Natural killer cell (primary cell): Measurements from ENCODE around the gene ALDH9A1. TPM values are rescaled to one million over a fixed set of nuclear protein-coding genes. Genes with fewer than 3 reads are reported as not detected.
"Not testable (repeated sequence)": the region's sequence is repeated elsewhere in the genome, so short reads cannot be mapped to it uniquely, and the experiment has no call there.

ENCODE experiments used
- ATAC-seq, 3 donors: fragments of 150-1000 bp in 2 of 3; fragments of 200-7000 bp in 1 of 3; cut with Tn5 transposase; 1 replicate in 1 of 3; 2 replicates in 2 of 3; pipeline ENCODE4 v1.10.0; 2021; ENCODE audit warnings: mild to moderate bottlenecking in 2 of 3, moderate library complexity in 2 of 3
- DNase-seq, 2 donors: peaks; one replicate each; pipeline versions ENCODE4 v3.0.0 to v3.0.0-alpha.2; 2013 to 2021; ENCODE audit warnings: mixed read lengths in 1 of 2
- H3K27ac ChIP-seq: one replicate; pipeline ENCODE4 v1.5.1; 2013; ENCODE audit warnings: mild to moderate bottlenecking, low read length
- H3K27me3 ChIP-seq: one replicate; pipeline ENCODE4 v1.6.1; 2013; ENCODE audit warnings: low read length; ENCODE audit not compliant: control insufficient read depth, insufficient read depth
- H3K36me3 ChIP-seq: one replicate; pipeline ENCODE4 v1.6.1; 2013; ENCODE audit warnings: low read length; ENCODE audit not compliant: control insufficient read depth, insufficient read depth
- H3K4me1 ChIP-seq: one replicate; pipeline ENCODE4 v1.6.1; 2013; ENCODE audit warnings: low read length; ENCODE audit not compliant: control insufficient read depth, insufficient read depth
- H3K4me3 ChIP-seq: one replicate; pipeline ENCODE4 v1.5.1; 2013; ENCODE audit warnings: low read length
- H3K9me3 ChIP-seq: one replicate; pipeline ENCODE4 v1.6.1; 2013; ENCODE audit warnings: low read length; ENCODE audit not compliant: control insufficient read depth, insufficient read depth
- H3K27ac Mint-ChIP-seq, 2 donors: one replicate each; pipeline ENCODE4 v1.8.0; 2022; ENCODE audit warnings: mild to moderate bottlenecking in 2 of 2, mixed read lengths in 2 of 2, moderate library complexity in 1 of 2
- H3K27me3 Mint-ChIP-seq, 2 donors: one replicate each; pipeline ENCODE4 v1.8.0; 2022; ENCODE audit warnings: low read depth in 2 of 2, mixed read lengths in 2 of 2
- H3K36me3 Mint-ChIP-seq: one replicate; pipeline ENCODE4 v1.8.0; 2022; ENCODE audit warnings: mixed read lengths
- H3K4me1 Mint-ChIP-seq, 2 donors: one replicate each; pipeline ENCODE4 v1.8.0; 2022; ENCODE audit warnings: mixed read lengths in 2 of 2
- H3K4me3 Mint-ChIP-seq: one replicate; pipeline ENCODE4 v1.8.0; 2022; ENCODE audit warnings: mild to moderate bottlenecking, moderate library complexity, mixed read lengths
- H3K9me3 Mint-ChIP-seq, 2 donors: one replicate each; pipeline ENCODE4 v1.8.0; 2022; ENCODE audit warnings: mixed read lengths in 2 of 2
- WGBS: methylation state at CpG from one replicate; pipeline ENCODE4 v1.1.7; 2013; ENCODE audit warnings: missing lambda C conversion rate; ENCODE audit not compliant: insufficient coverage; 5-methylcytosine and 5-hydroxymethylcytosine counted together
- intact Hi-C: fragments of 100-400 bp; cut with micrococcal nuclease; formaldehyde crosslinking; loops from one replicate; pipeline ENCODE4 v1.14.2; 2022
- total RNA-seq, 4 donors: library from RNA; stranded (reverse); fragments of 120-200 nt in 1 of 4; gene quantifications; one replicate each; pipeline versions ENCODE4 v1.2.3 to v1.2.4, GENCODE V29; 2013 to 2022
- TF ChIP-seq, protein P1 (sequence below): fragments of 200-600 bp; IDR thresholded peaks from one replicate; pipeline ENCODE4 v1.8.0; 2022; ENCODE audit warnings: antibody characterized with exemption

The ALDH9A1 gene
- 10 to 100 TPM; 38.0 to 57.1 (median 50.3) TPM for total RNA-seq
- total RNA-seq (2013), result 60.1 TPM

DNA sequence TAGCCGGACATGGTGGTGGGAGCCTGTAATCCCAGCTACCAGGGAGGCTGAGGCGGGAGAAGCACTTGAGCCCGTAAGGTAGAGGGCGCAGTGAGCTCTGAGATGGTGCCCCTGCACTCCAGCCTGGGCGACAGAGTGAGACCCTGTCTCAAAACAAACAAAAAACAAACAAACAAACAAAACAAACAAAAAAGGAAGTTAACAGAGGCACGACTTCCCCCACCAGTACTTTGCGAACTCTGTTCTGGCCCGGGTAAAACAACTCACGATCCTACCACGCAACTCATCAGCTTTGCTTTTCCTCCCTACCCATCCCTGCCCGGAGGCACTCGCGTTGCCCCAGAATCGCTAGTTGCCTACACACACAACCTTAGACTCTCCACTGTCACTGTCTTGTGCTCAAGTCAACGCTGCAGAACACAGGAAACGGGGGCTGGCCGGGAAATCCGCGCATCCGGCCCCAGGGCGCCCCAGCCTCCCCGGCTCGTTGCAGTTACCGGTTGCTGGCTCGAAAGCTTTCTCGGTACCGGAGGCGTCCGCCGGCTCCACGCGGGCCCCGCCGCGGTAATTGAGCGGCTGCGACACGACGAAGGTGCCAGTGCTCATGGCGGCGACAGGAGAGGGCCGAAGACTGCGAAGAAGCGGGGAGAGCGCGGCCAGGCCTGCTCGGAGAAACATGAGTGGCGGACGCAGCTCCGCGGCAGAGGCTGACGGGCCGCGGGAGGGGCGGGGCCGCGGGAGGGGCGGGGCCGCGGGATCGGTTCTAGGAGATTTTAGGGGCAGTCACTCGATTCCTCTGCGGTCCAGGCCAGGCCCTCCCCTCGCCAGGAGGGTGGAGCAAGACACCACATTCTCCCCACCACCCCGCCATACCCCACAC, at the start of gene ALDH9A1:
TSS of gene ALDH9A1 (minus strand) at position 682 of the 880 bp plus-strand sequence. CDS start at position 678, 4 bp downstream.
- TF ChIP-seq, protein P1, sequence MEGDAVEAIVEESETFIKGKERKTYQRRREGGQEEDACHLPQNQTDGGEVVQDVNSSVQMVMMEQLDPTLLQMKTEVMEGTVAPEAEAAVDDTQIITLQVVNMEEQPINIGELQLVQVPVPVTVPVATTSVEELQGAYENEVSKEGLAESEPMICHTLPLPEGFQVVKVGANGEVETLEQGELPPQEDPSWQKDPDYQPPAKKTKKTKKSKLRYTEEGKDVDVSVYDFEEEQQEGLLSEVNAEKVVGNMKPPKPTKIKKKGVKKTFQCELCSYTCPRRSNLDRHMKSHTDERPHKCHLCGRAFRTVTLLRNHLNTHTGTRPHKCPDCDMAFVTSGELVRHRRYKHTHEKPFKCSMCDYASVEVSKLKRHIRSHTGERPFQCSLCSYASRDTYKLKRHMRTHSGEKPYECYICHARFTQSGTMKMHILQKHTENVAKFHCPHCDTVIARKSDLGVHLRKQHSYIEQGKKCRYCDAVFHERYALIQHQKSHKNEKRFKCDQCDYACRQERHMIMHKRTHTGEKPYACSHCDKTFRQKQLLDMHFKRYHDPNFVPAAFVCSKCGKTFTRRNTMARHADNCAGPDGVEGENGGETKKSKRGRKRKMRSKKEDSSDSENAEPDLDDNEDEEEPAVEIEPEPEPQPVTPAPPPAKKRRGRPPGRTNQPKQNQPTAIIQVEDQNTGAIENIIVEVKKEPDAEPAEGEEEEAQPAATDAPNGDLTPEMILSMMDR, result no peak
- peak within 1 kb of the TSS; percentile 70 for H3K4me3 ChIP-seq
- H3K9me3 Mint-ChIP-seq, result no peaks in the 10 kb centered on the region
- H3K27me3 ChIP-seq, result no peaks in the 10 kb centered on the region
- no peaks in the 10 kb centered on the region for H3K36me3 Mint-ChIP-seq
- H3K27ac Mint-ChIP-seq, result peak within 1 kb of the TSS; percentile 97 to 100
- no peaks in the 10 kb centered on the region for H3K9me3 ChIP-seq
- peak within 1 kb of the TSS; percentile 84 for H3K27ac ChIP-seq
- no peaks in the 10 kb centered on the region for H3K27me3 Mint-ChIP-seq
- peaks cover 10% of the 10 kb centered on the region for H3K4me1 ChIP-seq
- peak; percentile 88 to 95 (median 90) for ATAC-seq
- DNase-seq, result peak; percentile 81 to 87
- intact Hi-C loops, result loop anchor here (1.0 to 5.0 kb wide), 4 partner anchors 67 to 214 kb away; partner anchors contain the start of genes MGST3 and TMCO1
- WGBS, result under 1% methylated on average over 65 of the region's 65 CpGs
- no peaks in the 10 kb centered on the region for H3K36me3 ChIP-seq
- H3K4me1 Mint-ChIP-seq, result peaks cover 21 to 25% of the 10 kb centered on the region in 2 donors
- peak within 1 kb of the TSS; percentile 93 for H3K4me3 Mint-ChIP-seq

DNA sequence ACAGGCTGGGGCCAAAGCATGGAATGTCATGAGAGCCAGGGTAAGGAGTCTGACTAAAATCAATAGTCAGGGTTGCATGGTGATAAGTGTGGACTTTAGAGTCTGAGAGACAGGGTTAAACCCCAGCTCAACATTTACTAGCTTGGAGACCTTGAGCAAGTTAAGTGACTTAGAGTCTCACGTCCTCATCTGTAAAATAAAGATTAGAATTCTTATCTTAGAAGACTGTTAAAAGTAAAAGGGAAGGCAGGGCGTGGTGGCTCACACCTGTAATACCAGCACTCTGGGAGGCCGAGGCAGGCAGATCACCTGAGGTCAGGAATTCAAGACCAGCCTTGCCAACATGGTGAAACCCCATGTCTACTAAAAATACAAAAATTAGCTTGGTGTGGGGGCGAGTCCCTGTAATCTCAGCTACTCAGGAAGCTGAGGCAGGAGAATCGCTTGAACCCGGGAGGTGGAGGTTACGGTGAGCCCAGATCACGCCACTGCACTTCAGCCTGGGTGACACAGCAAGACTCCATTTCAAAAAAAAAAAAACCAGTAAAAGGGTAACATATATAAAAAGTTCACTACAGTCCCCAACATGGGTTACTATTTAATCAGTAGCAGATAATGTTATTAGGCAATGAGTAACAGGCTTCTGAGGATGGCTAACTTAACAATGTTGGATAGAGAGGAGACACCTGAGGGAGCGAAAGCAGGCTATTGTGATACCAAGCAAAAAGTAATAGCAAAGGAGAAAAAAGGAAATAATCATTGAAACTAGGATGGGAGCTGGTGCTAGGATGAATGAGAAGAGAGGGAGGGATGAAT, 49.5 kb upstream of the ALDH9A1 start:
- no peak for DNase-seq
- WGBS, result 96% methylated on average over 9 of the region's 9 CpGs

DNA sequence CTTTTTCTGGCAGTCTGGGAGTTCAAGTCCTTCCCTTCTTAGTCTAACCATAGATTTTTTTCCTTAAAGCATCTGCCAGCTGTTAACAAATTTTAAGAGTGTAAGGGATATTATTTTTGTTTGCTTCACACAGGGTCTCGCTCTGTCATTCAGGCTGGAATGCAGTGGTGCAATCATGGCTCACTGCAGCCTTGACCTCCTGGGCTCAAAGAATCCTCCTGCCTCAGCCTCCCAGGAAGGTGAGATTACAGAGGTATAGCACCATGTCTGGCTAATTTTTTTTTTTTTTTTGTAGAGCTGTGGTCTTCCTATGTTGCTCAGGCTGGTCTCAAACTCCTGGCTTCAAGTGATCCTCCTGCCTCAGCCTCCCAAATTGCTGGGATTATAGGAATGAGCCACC, 46.6 kb upstream of the ALDH9A1 start:
- H3K27me3 ChIP-seq, H3K9me3 Mint-ChIP-seq, H3K4me3 ChIP-seq, H3K9me3 ChIP-seq, ATAC-seq, H3K27ac Mint-ChIP-seq, H3K4me1 Mint-ChIP-seq, DNase-seq, intact Hi-C loops, H3K27ac ChIP-seq, H3K27me3 Mint-ChIP-seq, H3K4me1 ChIP-seq, H3K4me3 Mint-ChIP-seq: not testable (repeated sequence)
- 100% methylated on average over 1 of the region's 1 CpG for WGBS
- peaks cover 47% of the 10 kb centered on the region for H3K36me3 ChIP-seq
- H3K36me3 Mint-ChIP-seq, result peaks cover 26% of the 10 kb centered on the region

More for the DNA sequence above, 49.5 kb upstream of the ALDH9A1 start:
- peaks cover 2% of the 10 kb centered on the region for H3K36me3 Mint-ChIP-seq
- Histone ChIP-seq H3K27me3 (no peaks in the 10 kb centered on the region), H3K27ac (no peak overlapping the region), H3K4me1 (no peaks in the 10 kb centered on the region), H3K9me3 (no peaks in the 10 kb centered on the region), H3K36me3 (peaks cover 31% of the 10 kb centered on the region), H3K4me3 (no peak overlapping the region)
- H3K4me3 Mint-ChIP-seq, result no peak overlapping the region
- H3K27me3 Mint-ChIP-seq, result no peaks in the 10 kb centered on the region
- intact Hi-C loops, result no loop called here
- H3K27ac Mint-ChIP-seq, result peak overlapping the region in 1 of 2 donors; percentile 31
- peaks cover 6 to 9% of the 10 kb centered on the region in 2 donors for H3K4me1 Mint-ChIP-seq
- TF ChIP-seq, protein P1, result no peak
- H3K9me3 Mint-ChIP-seq, result no peaks in the 10 kb centered on the region
- ATAC-seq, result no peak

DNA sequence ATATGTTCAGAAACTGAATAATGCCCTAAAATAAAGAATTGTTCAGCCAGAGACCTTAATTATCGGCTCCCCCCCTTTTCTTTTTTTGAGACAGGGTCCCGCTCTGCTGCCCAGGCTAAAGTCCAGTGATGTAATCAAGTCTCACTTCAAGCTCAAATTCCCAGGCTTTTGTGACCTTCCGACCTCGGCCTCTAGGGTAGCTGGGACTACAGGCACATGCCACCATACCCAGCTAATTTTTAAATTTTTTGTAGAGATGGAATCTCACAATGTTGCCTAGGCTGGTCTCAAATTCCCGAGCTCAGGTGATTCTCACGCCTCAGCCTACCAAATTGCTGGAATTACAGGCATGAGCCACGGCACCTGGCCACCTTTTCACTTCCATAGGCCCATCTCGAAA, 43.8 kb upstream of the ALDH9A1 start:
- Mint-ChIP-seq H3K27ac (no peak overlapping the region), H3K27me3 (no peaks in the 10 kb centered on the region), H3K36me3 (peaks cover 26% of the 10 kb centered on the region), H3K9me3 (no peaks in the 10 kb centered on the region), H3K4me3 (no peak overlapping the region), H3K4me1 (peaks cover 9 to 15% of the 10 kb centered on the region in 2 donors)
- H3K4me1 ChIP-seq, result no peaks in the 10 kb centered on the region
- H3K4me3 ChIP-seq, result no peak overlapping the region
- H3K36me3 ChIP-seq, result peaks cover 45% of the 10 kb centered on the region
- H3K9me3 ChIP-seq, result no peaks in the 10 kb centered on the region
- H3K27ac ChIP-seq, result no peak overlapping the region
- DNase-seq, result no peak
- TF ChIP-seq, protein P1, result no peak
- intact Hi-C loops, result no loop called here
- WGBS, result 98% methylated on average over 8 of the region's 8 CpGs
- H3K27me3 ChIP-seq, result no peaks in the 10 kb centered on the region
- ATAC-seq, result no peak
